ENCODE measurements around the gene TRMT5.

GRCh38 chr14:60933920-60934655 lies 46.8 kb downstream of the TRMT5 start:
- no peak for TF ChIP-seq CTCF (IDR thresholded peaks at IDR 0.05)
- no peak for TF ChIP-seq EZH2 (IDR thresholded peaks at IDR 0.05; ENCODE audit: borderline replicate concordance, insufficient read depth, low read depth, low read length, poor library complexity, severe bottlenecking)

All from B cell (primary cell).